ENCODE results near the gene DCLK2.
A peak's percentile ranks its signal among the peaks of the same experiment; 100 is the strongest.

The DCLK2 gene

GRCh38 chr4:150082241-150082640 lies 4.0 kb downstream of the DCLK2 start:
- in situ Hi-C loops (cut with MboI; ENCODE audit: low sequenced_read_pairs, unreplicated experiment), result no loop called here

GRCh38 chr4:150087006-150087405 lies 8.8 kb downstream of the DCLK2 start:
- TF ChIP-seq, protein P1, sequence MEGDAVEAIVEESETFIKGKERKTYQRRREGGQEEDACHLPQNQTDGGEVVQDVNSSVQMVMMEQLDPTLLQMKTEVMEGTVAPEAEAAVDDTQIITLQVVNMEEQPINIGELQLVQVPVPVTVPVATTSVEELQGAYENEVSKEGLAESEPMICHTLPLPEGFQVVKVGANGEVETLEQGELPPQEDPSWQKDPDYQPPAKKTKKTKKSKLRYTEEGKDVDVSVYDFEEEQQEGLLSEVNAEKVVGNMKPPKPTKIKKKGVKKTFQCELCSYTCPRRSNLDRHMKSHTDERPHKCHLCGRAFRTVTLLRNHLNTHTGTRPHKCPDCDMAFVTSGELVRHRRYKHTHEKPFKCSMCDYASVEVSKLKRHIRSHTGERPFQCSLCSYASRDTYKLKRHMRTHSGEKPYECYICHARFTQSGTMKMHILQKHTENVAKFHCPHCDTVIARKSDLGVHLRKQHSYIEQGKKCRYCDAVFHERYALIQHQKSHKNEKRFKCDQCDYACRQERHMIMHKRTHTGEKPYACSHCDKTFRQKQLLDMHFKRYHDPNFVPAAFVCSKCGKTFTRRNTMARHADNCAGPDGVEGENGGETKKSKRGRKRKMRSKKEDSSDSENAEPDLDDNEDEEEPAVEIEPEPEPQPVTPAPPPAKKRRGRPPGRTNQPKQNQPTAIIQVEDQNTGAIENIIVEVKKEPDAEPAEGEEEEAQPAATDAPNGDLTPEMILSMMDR (IDR thresholded peaks at IDR 0.05; ENCODE audit: borderline replicate concordance, control extremely low read depth, extremely low read depth, insufficient read depth, missing control alignments), result no peak
- in situ Hi-C loops (cut with MboI; ENCODE audit: low sequenced_read_pairs, unreplicated experiment), result no loop called here
- DNase-seq (ENCODE audit: low spot score), result no peak

More at GRCh38 chr4:150082241-150082640, 4.0 kb downstream of the DCLK2 start:
- TF ChIP-seq, protein P1 (IDR thresholded peaks at IDR 0.05; ENCODE audit: borderline replicate concordance, control extremely low read depth, extremely low read depth, insufficient read depth, missing control alignments), result no peak
- peak; percentile 65 for DNase-seq (ENCODE audit: low spot score)

GRCh38 chr4:150089732-150090131 lies 11.5 kb downstream of the DCLK2 start:
- in situ Hi-C loops (cut with MboI; ENCODE audit: low sequenced_read_pairs, unreplicated experiment), result no loop called here
- DNase-seq (ENCODE audit: low spot score), result no peak
- TF ChIP-seq, protein P1 (IDR thresholded peaks at IDR 0.05; ENCODE audit: borderline replicate concordance, control extremely low read depth, extremely low read depth, insufficient read depth, missing control alignments), result no peak

DNA sequence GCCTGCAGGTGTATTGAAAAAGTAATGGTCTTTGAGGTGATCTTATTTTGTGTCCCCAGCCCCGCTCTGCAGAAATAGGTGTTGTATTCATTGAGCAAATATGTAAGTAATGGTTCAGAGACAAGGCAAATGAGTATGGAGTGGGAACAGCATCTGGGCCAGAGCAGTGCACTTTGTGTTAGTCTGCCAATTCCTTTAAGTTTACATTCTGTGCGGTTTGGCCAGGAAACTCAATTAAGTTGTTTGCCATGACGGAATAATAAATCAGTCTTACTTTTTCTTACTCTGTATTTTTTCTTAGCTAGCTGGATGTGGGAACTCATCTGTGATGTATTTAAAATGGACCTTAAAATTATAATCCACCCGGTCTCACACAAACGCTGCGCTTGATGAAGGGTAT lies 12.6 kb downstream of the DCLK2 start:
- TF ChIP-seq, protein P1 (IDR thresholded peaks at IDR 0.05; ENCODE audit: borderline replicate concordance, control extremely low read depth, extremely low read depth, insufficient read depth, missing control alignments), result no peak
- in situ Hi-C loops (cut with MboI; ENCODE audit: low sequenced_read_pairs, unreplicated experiment), result no loop called here
- no peak for DNase-seq (ENCODE audit: low spot score)

DNA sequence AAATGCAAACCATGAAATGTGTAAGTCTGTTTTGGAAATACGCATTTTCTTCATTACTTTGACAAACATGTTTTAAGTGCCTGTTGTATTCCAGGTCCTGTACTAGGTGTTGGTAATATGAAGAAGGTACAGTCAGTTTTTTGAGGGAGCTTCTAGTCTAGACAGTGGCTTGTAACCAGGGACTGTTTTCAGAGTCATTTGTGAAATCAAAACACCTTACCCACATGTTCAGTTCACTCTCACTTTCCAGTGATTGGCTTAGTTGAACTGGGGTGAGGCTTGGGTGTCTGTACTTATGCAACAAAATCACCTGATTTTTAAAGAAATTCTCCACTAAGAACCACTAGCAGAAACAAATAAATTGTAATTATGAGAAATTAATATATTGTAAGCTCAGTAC lies 16.4 kb downstream of the DCLK2 start:
- TF ChIP-seq, protein P1 (IDR thresholded peaks at IDR 0.05; ENCODE audit: borderline replicate concordance, control extremely low read depth, extremely low read depth, insufficient read depth, missing control alignments), result no peak
- in situ Hi-C loops (cut with MboI; ENCODE audit: low sequenced_read_pairs, unreplicated experiment), result no loop called here
- no peak for DNase-seq (ENCODE audit: low spot score)

- DNase-seq (ENCODE audit: low spot score), result no peak
- in situ Hi-C loops (cut with MboI; ENCODE audit: low sequenced_read_pairs, unreplicated experiment), result no loop called here
- TF ChIP-seq, protein P1 (IDR thresholded peaks at IDR 0.05; ENCODE audit: borderline replicate concordance, control extremely low read depth, extremely low read depth, insufficient read depth, missing control alignments), result no peak
Measured at GRCh38 chr4:150096625-150097024, 18.4 kb downstream of the DCLK2 start.

- in situ Hi-C loops (cut with MboI; ENCODE audit: low sequenced_read_pairs, unreplicated experiment), result no loop called here
- TF ChIP-seq, protein P1 (IDR thresholded peaks at IDR 0.05; ENCODE audit: borderline replicate concordance, control extremely low read depth, extremely low read depth, insufficient read depth, missing control alignments), result no peak
- no peak for DNase-seq (ENCODE audit: low spot score)
Measured at GRCh38 chr4:150098214-150098613, 20.0 kb downstream of the DCLK2 start.
